HUES64 (cell line): ENCODE results near the gene GRIP2.

Experiments used
- H3K27ac ChIP-seq: 2 replicates; pipeline ENCODE4 v1.7.0; 2013; ENCODE audit warnings: low read depth, low read length, inconsistent platforms
- H3K27me3 ChIP-seq: 2 replicates; pipeline ENCODE4 v1.6.1; 2013; ENCODE audit warnings: mild to moderate bottlenecking, low read length; ENCODE audit not compliant: insufficient read depth
- H3K36me3 ChIP-seq: 2 replicates; pipeline ENCODE4 v1.6.1; 2013; ENCODE audit warnings: mild to moderate bottlenecking, low read length; ENCODE audit not compliant: insufficient read depth
- H3K4me1 ChIP-seq: 2 replicates; pipeline ENCODE4 v1.6.1; 2013; ENCODE audit warnings: mild to moderate bottlenecking, low read length, moderate library complexity; ENCODE audit not compliant: insufficient read depth
- H3K4me3 ChIP-seq: 2 replicates; pipeline ENCODE4 v1.5.1; 2013; ENCODE audit warnings: mild to moderate bottlenecking, low read length, moderate library complexity
- H3K9ac ChIP-seq: 2 replicates; pipeline ENCODE4 v1.6.1; 2013; ENCODE audit warnings: mild to moderate bottlenecking, low read depth, low read length
- H3K9me3 ChIP-seq: 2 replicates; pipeline ENCODE4 v1.6.1; 2013; ENCODE audit warnings: low read depth, low read length; ENCODE audit not compliant: insufficient read depth
- WGBS: fragments of 150-250, 120-280 bp; methylation state at CpG from one replicate; pipeline ENCODE4 v1.1.7; 2013; ENCODE audit warnings: missing lambda C conversion rate; 5-methylcytosine and 5-hydroxymethylcytosine counted together

GRIP2 gene

DNA sequence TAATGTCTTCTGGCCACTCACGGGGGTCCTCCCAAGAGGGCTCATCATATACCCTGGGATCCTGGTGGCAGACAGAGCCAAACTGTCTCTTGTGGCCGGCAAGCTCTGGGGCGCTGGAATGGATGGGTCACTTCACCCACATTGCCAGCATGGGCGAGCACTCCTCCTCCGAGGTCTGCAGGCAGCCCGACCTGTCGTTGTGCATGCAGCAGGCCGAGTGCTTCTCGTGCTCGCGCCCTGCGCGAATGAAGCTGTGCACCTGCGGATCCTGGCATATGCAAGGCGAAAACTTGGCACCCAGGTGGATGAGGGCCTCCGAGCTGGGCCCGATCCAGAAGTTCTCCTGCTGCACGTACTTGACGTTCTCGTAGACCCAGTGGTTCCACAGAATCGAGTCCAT is 33.6 kb upstream of the GRIP2 start:
- Histone ChIP-seq H3K4me3 (no peak overlapping the region), H3K9me3 (no peaks in the 10 kb centered on the region), H3K27me3 (no peaks in the 10 kb centered on the region), H3K36me3 (no peaks in the 10 kb centered on the region), H3K9ac (no peak overlapping the region), H3K27ac (no peak overlapping the region), H3K4me1 (peaks cover 9% of the 10 kb centered on the region; the same call in 1 of the 2 replicates)
- 95% methylated on average over 21 of the region's 21 CpGs for WGBS

DNA sequence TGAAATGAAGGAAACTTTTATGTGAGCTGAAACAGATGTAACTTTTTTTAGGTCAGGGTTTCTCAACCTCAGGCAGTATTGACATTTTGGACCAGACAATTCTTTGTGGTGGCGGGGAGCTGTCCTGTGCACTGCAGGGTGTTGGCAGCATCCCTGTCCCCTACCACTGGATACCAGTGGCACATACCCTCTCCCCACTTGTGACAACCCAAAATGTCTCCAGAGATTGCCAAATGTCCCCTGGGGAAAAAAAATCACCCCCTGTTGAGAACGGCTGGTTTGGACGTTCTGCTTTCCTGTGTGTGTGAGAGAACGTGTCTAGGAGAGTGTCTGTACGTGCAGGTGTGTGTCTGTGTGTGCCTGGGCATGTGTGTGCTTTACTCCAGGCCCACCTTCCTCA is 30.7 kb upstream of the GRIP2 start:
- WGBS: 93% methylated on average over 5 of the region's 5 CpGs
- H3K36me3 ChIP-seq: no peaks in the 10 kb centered on the region
- H3K27ac ChIP-seq: no peak overlapping the region
- H3K4me1 ChIP-seq: peaks cover 9% of the 10 kb centered on the region; the same call in 1 of the 2 replicates
- no peaks in the 10 kb centered on the region for H3K27me3 ChIP-seq
- H3K9me3 ChIP-seq: no peaks in the 10 kb centered on the region
- H3K9ac ChIP-seq: no peak overlapping the region
- H3K4me3 ChIP-seq: no peak overlapping the region

DNA sequence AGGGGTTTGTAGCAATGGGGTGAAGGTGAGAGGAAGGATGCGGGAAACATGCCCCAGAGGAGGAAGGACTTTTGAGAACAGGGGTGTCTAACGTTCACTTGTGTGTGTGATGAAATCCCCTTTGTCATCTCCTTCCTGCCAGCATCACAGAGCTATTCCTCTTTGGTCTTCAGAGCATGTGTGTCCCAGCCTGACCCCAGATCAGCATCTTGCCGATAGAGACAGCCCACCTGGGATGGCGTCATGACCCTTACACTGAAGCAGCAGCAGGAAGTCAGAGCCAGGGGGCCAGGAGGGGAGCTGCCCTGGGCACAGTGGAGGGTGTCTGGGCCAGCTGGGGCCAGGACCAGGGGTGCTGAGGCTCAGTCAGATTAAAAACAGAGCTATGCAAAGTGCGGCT is 29.9 kb upstream of the GRIP2 start:
- Histone ChIP-seq H3K27ac (no peak overlapping the region), H3K9me3 (no peaks in the 10 kb centered on the region), H3K9ac (no peak overlapping the region), H3K36me3 (no peaks in the 10 kb centered on the region), H3K27me3 (no peaks in the 10 kb centered on the region), H3K4me1 (peaks cover 9% of the 10 kb centered on the region; the same call in 1 of the 2 replicates), H3K4me3 (no peak overlapping the region)
- WGBS: 73% methylated on average over 5 of the region's 5 CpGs

DNA sequence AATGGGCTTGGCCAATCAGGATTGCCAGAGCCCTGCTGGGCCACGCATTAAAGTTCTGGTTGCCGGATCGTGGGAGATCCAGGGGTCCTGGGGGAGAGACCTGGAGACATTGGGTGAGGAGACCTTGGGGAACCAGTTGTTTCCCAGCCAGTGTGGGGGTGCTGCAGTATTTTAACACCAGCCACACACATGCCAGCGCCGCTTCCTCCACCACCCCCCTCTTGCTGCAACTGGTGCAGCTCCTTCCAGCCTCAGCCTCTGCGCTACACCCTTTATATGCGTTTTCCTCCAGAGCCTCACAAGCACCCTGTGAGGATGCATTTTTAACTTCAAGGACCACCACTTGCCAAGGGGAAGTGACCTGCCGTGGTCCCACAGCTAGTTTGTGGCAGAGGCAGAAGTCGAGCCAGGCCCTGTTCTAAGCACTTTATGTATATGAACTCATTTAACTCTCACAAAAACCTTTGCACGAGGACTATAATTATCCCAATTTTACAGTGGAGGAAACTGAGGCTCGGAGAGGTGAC is 29.4 kb upstream of the GRIP2 start:
- peaks cover 5% of the 10 kb centered on the region; the same call in 1 of the 2 replicates for H3K4me1 ChIP-seq
- H3K36me3 ChIP-seq: no peaks in the 10 kb centered on the region
- no peak overlapping the region for H3K4me3 ChIP-seq
- 82% methylated on average over 11 of the region's 11 CpGs for WGBS
- H3K9ac ChIP-seq: no peak overlapping the region
- H3K27ac ChIP-seq: no peak overlapping the region
- no peaks in the 10 kb centered on the region for H3K27me3 ChIP-seq
- no peaks in the 10 kb centered on the region for H3K9me3 ChIP-seq

DNA sequence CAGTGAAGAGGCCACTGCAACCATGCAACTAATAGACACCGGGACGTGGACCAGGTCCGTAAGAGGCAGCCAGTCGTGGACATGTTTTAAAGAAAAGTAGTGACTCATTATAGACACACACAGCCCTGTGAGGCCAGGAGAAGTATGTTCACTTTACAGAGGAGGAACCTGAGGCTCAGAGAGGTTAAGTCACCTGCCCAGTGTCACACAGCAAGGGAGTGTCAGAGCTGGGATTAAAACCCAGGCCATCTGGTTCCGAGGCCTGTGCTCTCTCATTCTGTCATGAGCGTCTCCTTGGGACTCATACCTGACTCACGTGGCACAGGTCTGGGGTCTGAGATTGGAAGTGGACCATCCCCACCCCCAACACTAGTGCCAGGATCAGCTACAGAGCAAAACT is 28.1 kb upstream of the GRIP2 start:
- no peaks in the 10 kb centered on the region for H3K27me3 ChIP-seq
- no peak overlapping the region for H3K27ac ChIP-seq
- no peaks in the 10 kb centered on the region for H3K9me3 ChIP-seq
- no peak overlapping the region for H3K4me3 ChIP-seq
- peaks cover 13% of the 10 kb centered on the region for H3K4me1 ChIP-seq
- H3K36me3 ChIP-seq: no peaks in the 10 kb centered on the region
- WGBS: 94% methylated on average over 7 of the region's 7 CpGs
- no peak overlapping the region for H3K9ac ChIP-seq

DNA sequence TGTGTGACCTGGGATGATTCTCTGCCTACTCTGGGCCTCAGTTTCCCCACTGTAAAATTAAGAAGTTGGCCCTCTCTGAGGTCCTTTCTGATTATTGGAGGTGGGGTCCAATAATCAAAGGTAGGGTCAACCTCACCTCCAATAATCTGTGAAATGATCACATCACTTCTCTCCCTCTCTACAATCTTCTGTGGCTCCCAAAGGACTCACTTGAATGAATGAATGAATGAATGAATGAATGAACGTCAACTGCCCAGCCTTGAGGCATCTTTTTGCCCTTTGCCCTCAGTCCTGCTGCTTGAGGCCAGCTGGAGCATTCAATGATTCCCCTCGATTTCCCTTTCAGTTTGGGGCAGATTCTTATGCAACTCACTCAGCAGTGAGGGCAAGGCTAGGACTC is 26.7 kb upstream of the GRIP2 start:
- H3K4me3 ChIP-seq: no peak overlapping the region
- H3K27ac ChIP-seq: no peak overlapping the region
- no peaks in the 10 kb centered on the region for H3K27me3 ChIP-seq
- no peaks in the 10 kb centered on the region for H3K9me3 ChIP-seq
- H3K4me1 ChIP-seq: peaks cover 16% of the 10 kb centered on the region
- H3K36me3 ChIP-seq: no peaks in the 10 kb centered on the region
- WGBS: 83% methylated on average over 2 of the region's 2 CpGs
- no peak overlapping the region for H3K9ac ChIP-seq

DNA sequence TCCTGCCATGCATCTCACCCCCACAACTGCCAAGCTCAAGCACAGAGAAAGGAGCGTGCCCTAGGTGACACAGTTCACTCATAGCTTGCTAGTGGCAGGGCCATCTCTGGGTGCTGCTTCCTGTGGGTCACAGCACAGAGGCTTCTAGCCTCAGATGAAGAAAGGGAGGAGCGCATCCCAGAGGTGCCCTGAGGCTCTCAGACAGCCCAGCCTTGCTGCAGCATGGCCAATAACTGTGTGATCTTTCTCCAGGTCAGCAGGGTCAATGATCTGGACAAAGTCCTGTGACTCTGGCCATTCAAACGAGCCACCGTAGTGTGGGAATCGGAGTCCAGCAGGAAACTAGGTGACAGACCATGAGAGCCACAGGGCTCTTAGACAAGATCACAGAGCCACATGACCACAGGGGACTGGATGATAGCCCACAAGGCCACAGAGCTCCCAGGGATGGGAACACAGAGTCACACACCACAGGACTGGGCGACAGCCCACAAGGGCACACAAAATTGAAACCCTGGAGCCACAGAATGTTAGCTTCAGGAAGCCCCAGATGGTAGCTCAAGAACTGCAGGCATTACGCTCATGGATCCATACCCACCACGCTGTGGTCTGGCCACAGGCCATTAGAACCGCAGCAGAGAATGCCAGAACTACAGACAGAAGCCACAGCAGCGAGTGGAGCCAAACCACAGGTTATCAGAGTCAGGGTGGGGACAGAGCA is 25.9 kb upstream of the GRIP2 start:
- peaks cover 16% of the 10 kb centered on the region for H3K4me1 ChIP-seq
- no peaks in the 10 kb centered on the region for H3K9me3 ChIP-seq
- H3K27ac ChIP-seq: no peak overlapping the region
- H3K36me3 ChIP-seq: no peaks in the 10 kb centered on the region
- no peak overlapping the region for H3K4me3 ChIP-seq
- H3K27me3 ChIP-seq: no peaks in the 10 kb centered on the region
- WGBS: 90% methylated on average over 10 of the region's 10 CpGs
- H3K9ac ChIP-seq: no peak overlapping the region

DNA sequence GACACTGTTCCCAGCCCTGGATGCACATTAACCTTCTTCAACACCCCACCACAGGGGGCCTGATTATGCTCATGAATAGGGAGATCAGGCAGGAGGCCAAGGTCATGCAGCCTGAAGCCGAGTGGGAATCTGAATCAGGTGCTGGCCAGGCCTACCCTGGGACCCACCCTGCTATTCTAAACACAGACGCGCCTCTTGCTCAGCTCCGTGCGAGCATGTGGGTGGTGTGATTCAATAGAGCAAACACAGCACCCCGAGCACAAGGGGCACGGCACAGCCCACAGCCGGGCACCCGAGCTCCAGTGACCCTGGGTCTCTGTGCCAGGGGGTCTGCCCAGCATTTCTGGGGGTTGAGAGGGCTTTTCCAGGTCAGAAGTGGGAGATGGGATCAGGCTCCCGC is 24.6 kb upstream of the GRIP2 start:
- Histone ChIP-seq H3K27ac (no peak overlapping the region), H3K4me3 (no peak overlapping the region), H3K9me3 (no peaks in the 10 kb centered on the region), H3K4me1 (peaks cover 16% of the 10 kb centered on the region), H3K36me3 (no peaks in the 10 kb centered on the region), H3K9ac (no peak overlapping the region), H3K27me3 (no peaks in the 10 kb centered on the region)
- 83% methylated on average over 10 of the region's 10 CpGs for WGBS

DNA sequence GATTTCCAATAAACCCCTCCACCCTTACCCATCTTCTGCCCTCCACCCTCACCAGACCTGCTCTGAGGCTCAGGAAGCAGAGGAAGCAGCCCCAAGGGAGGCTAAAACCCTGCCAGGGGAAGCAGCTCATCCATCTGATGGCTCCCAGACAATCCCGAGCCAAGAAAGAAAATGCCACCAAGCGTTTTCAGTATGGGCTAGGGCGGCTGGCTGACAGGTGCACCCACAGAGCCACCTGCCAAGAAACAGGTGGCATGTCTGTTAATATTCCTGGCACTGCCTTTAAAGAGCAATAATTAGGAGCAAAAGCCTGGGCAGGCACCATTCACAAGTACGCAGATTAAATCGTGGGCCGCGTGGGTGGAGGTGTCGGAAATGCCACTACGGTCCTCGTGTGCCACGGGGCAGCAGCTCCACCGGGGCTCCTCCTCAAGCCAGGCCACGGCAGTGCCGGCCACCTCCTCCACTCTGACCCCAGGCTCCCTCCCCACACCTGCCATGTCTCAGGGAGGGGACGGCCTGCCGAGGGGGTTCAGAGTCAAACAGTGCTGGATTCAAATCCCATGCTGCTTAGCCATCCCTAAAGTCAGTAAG is 23.9 kb upstream of the GRIP2 start:
- no peaks in the 10 kb centered on the region for H3K27me3 ChIP-seq
- 85% methylated on average over 16 of the region's 16 CpGs for WGBS
- H3K36me3 ChIP-seq: no peaks in the 10 kb centered on the region

DNA sequence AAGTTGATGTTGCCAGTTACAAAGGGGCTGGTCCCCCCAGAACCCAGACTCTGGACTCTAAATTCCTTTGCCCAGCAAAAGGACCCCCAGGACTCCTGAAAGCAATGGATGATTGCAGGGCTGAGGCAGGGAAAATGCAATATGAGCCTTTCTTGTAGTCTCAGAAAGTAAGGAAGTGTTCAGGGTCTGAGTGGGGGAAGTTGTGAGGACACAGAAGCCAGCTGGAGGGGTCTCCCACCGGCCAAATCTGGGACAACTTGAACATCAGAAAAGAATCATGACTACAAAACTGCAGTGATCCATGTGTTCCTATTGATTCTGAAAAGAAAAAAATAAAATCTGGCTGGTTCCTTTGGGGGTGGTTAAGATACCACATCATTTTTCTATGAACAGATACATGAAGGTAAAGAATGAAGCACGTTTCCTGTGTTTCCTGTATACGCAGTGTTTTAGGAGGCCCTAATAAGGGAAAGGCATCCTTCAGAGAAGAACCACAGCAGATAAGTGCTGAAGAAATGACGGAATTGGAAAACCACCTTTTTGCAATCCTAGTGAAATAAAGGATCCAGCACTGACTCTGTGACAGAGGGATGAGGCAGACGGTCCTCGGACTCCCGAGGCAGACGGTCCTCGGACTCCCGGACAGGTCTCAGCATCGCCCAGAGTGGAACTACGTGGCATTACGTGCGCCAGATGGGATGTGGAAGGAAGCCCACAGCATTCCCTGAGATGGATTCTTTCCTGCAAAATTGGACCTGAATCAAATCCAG is 22.2 kb upstream of the GRIP2 start:
- Histone ChIP-seq H3K27me3 (no peaks in the 10 kb centered on the region), H3K9me3 (no peaks in the 10 kb centered on the region), H3K36me3 (no peaks in the 10 kb centered on the region), H3K4me3 (no peak overlapping the region), H3K9ac (no peak overlapping the region), H3K27ac (no peak overlapping the region), H3K4me1 (peaks cover 11% of the 10 kb centered on the region; the same call in 1 of the 2 replicates)
- 88% methylated on average over 14 of the region's 14 CpGs for WGBS

More for the DNA sequence above, 23.9 kb upstream of the GRIP2 start:
- Histone ChIP-seq H3K9ac (no peak overlapping the region), H3K27ac (no peak overlapping the region), H3K4me3 (no peak overlapping the region), H3K9me3 (no peaks in the 10 kb centered on the region), H3K4me1 (peaks cover 11% of the 10 kb centered on the region; the same call in 1 of the 2 replicates)
